IMR-90 (cell line): ENCODE data around the gene PRKCE. TPM values are rescaled to one million over a fixed set of nuclear protein-coding genes. Genes with fewer than 3 reads are reported as not detected.

Experiments
- ATAC-seq: fragments of 200-7000 bp; cut with Tn5 transposase; 2 replicates; pipeline ENCODE4 v1.9.1; 2020; ENCODE audit warnings: low read depth, mild to moderate bottlenecking, moderate library complexity
- BruUV-seq: library from RNA; stranded (reverse); fragments of 400-500 nt; replicated peaks from 2 replicates; lab custom pipeline; 2021; lab: Mats Ljungman, UMichigan
- CTCF ChIA-PET: fragments of 300-600 bp; formaldehyde crosslinking; extraction: SDS; loops from one replicate; lab custom pipeline; 2021; ENCODE audit warnings: antibody characterized with exemption; lab: Yijun Ruan, JAX
- POLR2A ChIA-PET: fragments of 300-600 bp; sonication (Branson Sonifier 250); formaldehyde crosslinking; loops from one replicate; lab custom pipeline; 2022; ENCODE audit warnings: antibody characterized with exemption; ENCODE audit not compliant: unreplicated experiment; lab: Charles Lee
- DNase-seq: peaks from one replicate; pipeline ENCODE4 v3.0.0; 2013
- H2AFZ ChIP-seq: replicated peaks from 2 replicates; pipeline ENCODE3; 2013; ENCODE audit warnings: low read length, mild to moderate bottlenecking; ENCODE audit not compliant: poor library complexity
- H2AK5ac ChIP-seq: 2 replicates; pipeline ENCODE4 v1.6.1; 2013; ENCODE audit warnings: low read depth, low read length, inconsistent platforms
- H2AK9ac ChIP-seq: replicated peaks from 2 replicates; pipeline ENCODE3; 2013; ENCODE audit warnings: mild to moderate bottlenecking, low read depth, low read length, moderate library complexity; ENCODE audit not compliant: poor library complexity
- H2BK120ac ChIP-seq: 2 replicates; pipeline ENCODE4 v1.6.1; 2013; ENCODE audit warnings: low read depth, low read length, inconsistent platforms
- H2BK15ac ChIP-seq: 3 replicates; pipeline ENCODE4 v1.6.1; 2013; ENCODE audit warnings: low read depth, low read length, inconsistent platforms
- H2BK20ac ChIP-seq: 2 replicates; pipeline ENCODE4 v1.6.1; 2013; ENCODE audit warnings: low read depth, mild to moderate bottlenecking, inconsistent platforms, low read length, moderate library complexity
- H2BK5ac ChIP-seq: 2 replicates; pipeline ENCODE4 v1.6.1; 2013; ENCODE audit warnings: mild to moderate bottlenecking, low read depth, low read length, inconsistent platforms; ENCODE audit not compliant: poor library complexity, severe bottlenecking
- H3K14ac ChIP-seq: replicated peaks from 2 replicates; pipeline ENCODE4 v1.6.1; 2013; ENCODE audit warnings: low read depth, low read length, inconsistent platforms
- H3K18ac ChIP-seq: 2 replicates; pipeline ENCODE4 v1.6.1; 2013; ENCODE audit warnings: low read depth, low read length, control low read depth
- H3K23ac ChIP-seq: 2 replicates; pipeline ENCODE4 v1.6.1; 2013; ENCODE audit warnings: low read depth, low read length, inconsistent platforms
- H3K27ac ChIP-seq: 2 replicates; pipeline ENCODE4 v1.5.1; 2013; ENCODE audit warnings: mild to moderate bottlenecking, control low read depth, low read length; ENCODE audit not compliant: insufficient read depth
- H3K27me3 ChIP-seq: 2 replicates; pipeline ENCODE4 v1.6.1; 2013; ENCODE audit warnings: low read length; ENCODE audit not compliant: control insufficient read depth, insufficient read depth
- H3K36me3 ChIP-seq: 2 replicates; pipeline ENCODE4 v1.6.1; 2013; ENCODE audit warnings: low read length, mixed read lengths; ENCODE audit not compliant: control insufficient read depth, insufficient read depth
- H3K4ac ChIP-seq: 2 replicates; pipeline ENCODE4 v1.6.1; 2013; ENCODE audit warnings: low read depth, low read length, inconsistent platforms
- H3K4me1 ChIP-seq: 2 replicates; pipeline ENCODE4 v1.6.1; 2013; ENCODE audit warnings: low read length, mixed read lengths; ENCODE audit not compliant: control insufficient read depth, insufficient read depth
- H3K4me2 ChIP-seq: 2 replicates; pipeline ENCODE4 v1.6.1; 2013; ENCODE audit warnings: low read depth, mild to moderate bottlenecking, control low read depth, low read length, moderate library complexity
- H3K4me3 ChIP-seq: 2 replicates; pipeline ENCODE4 v1.5.1; 2013; ENCODE audit warnings: low read depth, mild to moderate bottlenecking, control low read depth, low read length, moderate library complexity; ENCODE audit not compliant: insufficient read depth
- H3K56ac ChIP-seq: 2 replicates; pipeline ENCODE4 v1.6.1; 2013; ENCODE audit warnings: low read length, inconsistent platforms; ENCODE audit not compliant: insufficient read depth; ENCODE audit errors: extremely low read depth
- H3K79me1 ChIP-seq, 2 experiments: 2 replicates each; pipeline ENCODE4 v1.6.1; 2013; ENCODE audit warnings: low read length in 2 of 2, inconsistent platforms in 1 of 2, low read depth in 1 of 2
- H3K9ac ChIP-seq: 2 replicates; pipeline ENCODE4 v1.6.1; 2013; ENCODE audit warnings: low read depth, low read length, control low read depth
- H3K9me1 ChIP-seq: 2 replicates; pipeline ENCODE4 v1.6.1; 2013; ENCODE audit warnings: low read length, inconsistent platforms; ENCODE audit not compliant: insufficient read depth
- H3K9me3 ChIP-seq: 2 replicates; pipeline ENCODE4 v1.6.1; 2013; ENCODE audit warnings: low read length; ENCODE audit not compliant: control insufficient read depth, insufficient read depth
- H4K20me1 ChIP-seq: 2 replicates; pipeline ENCODE4 v1.6.1; 2013; ENCODE audit warnings: low read length, inconsistent platforms; ENCODE audit not compliant: insufficient read depth
- H4K5ac ChIP-seq: 2 replicates; pipeline ENCODE4 v1.6.1; 2013; ENCODE audit warnings: mild to moderate bottlenecking, low read depth, low read length, control low read depth
- H4K8ac ChIP-seq, 2 experiments: 2 replicates each; pipeline ENCODE4 v1.6.1; 2013; ENCODE audit warnings: low read depth in 2 of 2, low read length in 2 of 2, control low read depth in 1 of 2, inconsistent platforms in 1 of 2
- H4K91ac ChIP-seq: 2 replicates; pipeline ENCODE4 v1.6.1; 2013; ENCODE audit warnings: low read depth, low read length, inconsistent platforms; ENCODE audit not compliant: insufficient read depth
- CEBPB ChIP-seq: IDR thresholded peaks from 2 replicates; pipeline ENCODE4 v1.6.1; 2012; ENCODE audit warnings: low read depth, low read length, improper control_type of control experiment
- FOS ChIP-seq: fragments of 150-350 bp; IDR thresholded peaks from 2 replicates; pipeline ENCODE4 v1.6.1; 2016; ENCODE audit warnings: low read depth, low read length
- POLR2A ChIP-seq: IDR thresholded peaks from 2 replicates; pipeline ENCODE4 v1.6.1; 2012; ENCODE audit warnings: mild to moderate bottlenecking, low read depth, low read length
- WGBS, 2 experiments: methylation state at CpG; one replicate each; pipeline versions ENCODE4 v1.1.5 to v1.1.7; 2013; ENCODE audit warnings: missing lambda C conversion rate in 2 of 2; ENCODE audit not compliant: insufficient read length in 1 of 2; ENCODE audit errors: extremely low coverage in 2 of 2; 5-methylcytosine and 5-hydroxymethylcytosine counted together
- dilution Hi-C: fragments of 300-500 bp; cut with HindIII; formaldehyde crosslinking; loops from one replicate; pipeline ENCODE4 v1.14.3; 2018; ENCODE audit warnings: low sequenced_read_pairs; ENCODE audit not compliant: unreplicated experiment
- in situ Hi-C: fragments of 300-500 bp; cut with MboI; formaldehyde crosslinking; loops from 3 replicates; pipeline ENCODE4 v1.14.3; 2019; ENCODE audit warnings: low sequenced_read_pairs, inconsistent platforms, mixed read lengths
- intact Hi-C: fragments of 100-400 bp; cut with micrococcal nuclease; formaldehyde crosslinking; loops from 2 replicates; pipeline ENCODE4 v1.10.0; 2022
- polyA plus RNA-seq, 3 experiments: library from polyadenylated mRNA; depleted of rRNA; stranded (reverse); fragments of >200 nt; gene quantifications; 2 replicates each; pipeline ENCODE4 v1.2.3, GENCODE V29; 2012; ENCODE audit warnings: low replicate concordance in 1 of 3
- total RNA-seq: library from RNA; depleted of rRNA; stranded (reverse); fragments of >200 nt; gene quantifications from 2 replicates; pipeline ENCODE4 v1.2.3, GENCODE V29; 2012
- TF ChIP-seq, protein P1 (sequence below): fragments of 150-350 bp; IDR thresholded peaks from 2 replicates; pipeline ENCODE4 v1.6.1; 2017; ENCODE audit warnings: mild to moderate bottlenecking, antibody characterized with exemption, low read length, low read depth
- TF ChIP-seq, protein P2 (sequence below): conservative IDR thresholded peaks from 2 replicates; pipeline ENCODE4 v1.5.1; 2012; ENCODE audit warnings: mild to moderate bottlenecking, low read depth, low read length, improper control_type of control experiment

The PRKCE gene
- total and polyA plus RNA-seq, 2 of the 4 experiments (the other 2 are of a cell fraction) = 8.1 to 32.4 TPM

DNA sequence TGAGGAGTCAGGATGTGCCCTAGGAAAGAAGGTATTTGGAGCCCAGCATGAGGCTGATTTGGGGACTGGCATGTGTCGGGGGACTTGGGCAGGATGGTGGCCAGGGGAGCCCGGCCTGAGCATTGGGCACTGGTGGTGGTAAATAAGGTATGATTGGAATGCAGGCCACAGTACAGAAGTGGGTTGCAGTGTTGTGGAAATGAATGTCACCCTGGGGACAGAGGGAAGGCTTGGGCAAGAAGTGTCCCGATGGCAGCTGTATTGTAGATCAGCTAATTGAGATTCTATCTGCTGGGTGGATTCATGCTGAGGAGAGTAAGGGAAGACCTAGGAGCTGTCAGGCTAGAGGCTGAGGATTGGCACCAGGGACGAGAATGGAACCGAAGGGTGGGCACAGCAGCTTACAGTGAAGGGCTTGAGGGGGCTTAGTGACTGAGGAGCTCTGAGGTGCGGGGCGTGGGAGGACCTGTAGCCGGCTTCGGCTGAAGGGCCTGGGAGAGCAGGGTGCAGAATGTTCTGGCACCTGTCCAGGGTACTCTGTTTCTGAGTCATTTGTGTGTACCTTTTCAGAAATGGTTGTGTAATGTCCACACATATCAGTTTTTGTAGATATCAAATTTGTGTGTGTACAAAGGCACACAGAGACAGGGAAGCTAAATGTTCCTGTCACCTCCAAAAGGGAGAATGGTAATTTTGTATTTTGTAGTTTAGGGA, 170.2 kb downstream of the PRKCE start:
- TF ChIP-seq FOS (0 out of 2 replicates have a peak, but pooled peaks have one; percentile 13), POLR2A (no peak), CEBPB (peak; percentile 79)
- TF ChIP-seq, protein P1, sequence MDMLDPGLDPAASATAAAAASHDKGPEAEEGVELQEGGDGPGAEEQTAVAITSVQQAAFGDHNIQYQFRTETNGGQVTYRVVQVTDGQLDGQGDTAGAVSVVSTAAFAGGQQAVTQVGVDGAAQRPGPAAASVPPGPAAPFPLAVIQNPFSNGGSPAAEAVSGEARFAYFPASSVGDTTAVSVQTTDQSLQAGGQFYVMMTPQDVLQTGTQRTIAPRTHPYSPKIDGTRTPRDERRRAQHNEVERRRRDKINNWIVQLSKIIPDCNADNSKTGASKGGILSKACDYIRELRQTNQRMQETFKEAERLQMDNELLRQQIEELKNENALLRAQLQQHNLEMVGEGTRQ = no peak
- TF ChIP-seq, protein P2, sequence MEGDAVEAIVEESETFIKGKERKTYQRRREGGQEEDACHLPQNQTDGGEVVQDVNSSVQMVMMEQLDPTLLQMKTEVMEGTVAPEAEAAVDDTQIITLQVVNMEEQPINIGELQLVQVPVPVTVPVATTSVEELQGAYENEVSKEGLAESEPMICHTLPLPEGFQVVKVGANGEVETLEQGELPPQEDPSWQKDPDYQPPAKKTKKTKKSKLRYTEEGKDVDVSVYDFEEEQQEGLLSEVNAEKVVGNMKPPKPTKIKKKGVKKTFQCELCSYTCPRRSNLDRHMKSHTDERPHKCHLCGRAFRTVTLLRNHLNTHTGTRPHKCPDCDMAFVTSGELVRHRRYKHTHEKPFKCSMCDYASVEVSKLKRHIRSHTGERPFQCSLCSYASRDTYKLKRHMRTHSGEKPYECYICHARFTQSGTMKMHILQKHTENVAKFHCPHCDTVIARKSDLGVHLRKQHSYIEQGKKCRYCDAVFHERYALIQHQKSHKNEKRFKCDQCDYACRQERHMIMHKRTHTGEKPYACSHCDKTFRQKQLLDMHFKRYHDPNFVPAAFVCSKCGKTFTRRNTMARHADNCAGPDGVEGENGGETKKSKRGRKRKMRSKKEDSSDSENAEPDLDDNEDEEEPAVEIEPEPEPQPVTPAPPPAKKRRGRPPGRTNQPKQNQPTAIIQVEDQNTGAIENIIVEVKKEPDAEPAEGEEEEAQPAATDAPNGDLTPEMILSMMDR = no peak
- intact Hi-C loops = no loop called here
- no peak overlapping the region for H2BK120ac ChIP-seq
- no peak overlapping the region for H3K9ac ChIP-seq
- no peak overlapping the region for H4K8ac ChIP-seq
- no peak overlapping the region for H3K23ac ChIP-seq
- no peak overlapping the region for H3K56ac ChIP-seq
- POLR2A ChIA-PET = interaction anchor here (0.6 kb wide), 1 partner anchor 82 kb away, joined by 3 read pairs; no protein-coding TSS in a partner anchor
- dilution Hi-C loops = no loop called here
- 0 out of 3 replicates have a peak overlapping the region, but pooled peaks have one; percentile 28 for H2BK15ac ChIP-seq
- H3K9me3 ChIP-seq = no peaks in the 10 kb centered on the region
- peaks cover 8 to 17% of the 10 kb centered on the region in 2 experiments; a peak in 2 of 4 replicates for H3K79me1 ChIP-seq
- peaks cover 11% of the 10 kb centered on the region for H3K4me1 ChIP-seq
- H2BK5ac ChIP-seq = no peak overlapping the region
- no TSS peak for BruUV-seq
- DNase-seq (peak; percentile 69), ATAC-seq (peak; percentile 19; the same call in 1 of the 2 replicates)
- peaks cover 10% of the 10 kb centered on the region for H4K20me1 ChIP-seq
- H3K18ac ChIP-seq = no peak overlapping the region
- no peak overlapping the region for H3K27ac ChIP-seq
- H4K91ac ChIP-seq = no peak overlapping the region
- H3K4me3 ChIP-seq = no peak overlapping the region
- H3K27me3 ChIP-seq = no peaks in the 10 kb centered on the region
- 98% methylated on average over 6 of the region's 9 CpGs; no CpG with 5 or more reads in 1 of the 2 experiments for WGBS, 2 experiments
- no peak overlapping the region for H4K5ac ChIP-seq
- CTCF ChIA-PET = interaction anchor here (0.9 kb wide), 1 partner anchor 13 kb away, joined by 3 read pairs; no protein-coding TSS in a partner anchor
- no peaks in the 10 kb centered on the region for H3K36me3 ChIP-seq
- in situ Hi-C loops = no loop called here
- no peak overlapping the region for H2AFZ ChIP-seq
- peaks cover 11% of the 10 kb centered on the region for H3K9me1 ChIP-seq
- no peak overlapping the region for H3K4me2 ChIP-seq
- 0 out of 2 replicates have a peak overlapping the region, but pooled peaks have one; percentile 1 for H2AK5ac ChIP-seq
- H3K14ac ChIP-seq = no peak overlapping the region
- no peak overlapping the region for H3K4ac ChIP-seq
- no peak overlapping the region for H2AK9ac ChIP-seq
- H2BK20ac ChIP-seq = no peak overlapping the region
